Sigmoid colon (tissue), 7 donors: ENCODE data around the gene ZFC3H1. TPM values are rescaled to one million over a fixed set of nuclear protein-coding genes. Genes with fewer than 3 reads are reported as not detected.

Experiments used
- DNase-seq: peaks from one replicate; pipeline ENCODE4 v3.0.0-alpha.2; 2019
- H3K27ac ChIP-seq, 4 donors: fragments of 200-600 bp; sonication (generic); one replicate each; pipeline ENCODE4 v1.5.1; 2016 to 2019; ENCODE audit warnings: mild to moderate bottlenecking in 1 of 4
- H3K27me3 ChIP-seq, 3 donors: fragments of 200-600 bp; sonication (generic); one replicate each; pipeline ENCODE4 v1.5.1; 2019; ENCODE audit warnings: mild to moderate bottlenecking in 1 of 3
- H3K36me3 ChIP-seq, 4 donors: fragments of 200-600 bp; sonication (generic); one replicate each; pipeline ENCODE4 v1.5.1; 2016 to 2019
- H3K4me1 ChIP-seq, 4 donors: fragments of 200-600 bp; sonication (generic); one replicate each; pipeline ENCODE4 v1.5.1; 2017 to 2019
- H3K4me3 ChIP-seq, 4 donors: fragments of 200-600 bp; sonication (generic); one replicate each; pipeline ENCODE4 v1.5.1; 2017 to 2019; ENCODE audit warnings: mild to moderate bottlenecking in 2 of 4, moderate library complexity in 1 of 4
- H3K9me3 ChIP-seq, 4 donors: fragments of 200-600 bp in 3 of 4; sonication (generic) in 3 of 4; one replicate each; pipeline versions ENCODE4 v1.5.1 to v1.6.1; 2013 to 2019
- CTCF ChIP-seq, 4 experiments: fragments of 450-650 bp in 3 of 4; fragments of 200-600 bp in 1 of 4; IDR thresholded peaks; one replicate each; pipeline ENCODE4 v1.5.1; 2016 to 2019; ENCODE audit warnings: antibody characterized with exemption in 4 of 4, mild to moderate bottlenecking in 3 of 4, moderate library complexity in 2 of 4
- EP300 ChIP-seq, 4 donors: sonication (generic); formaldehyde crosslinking; IDR thresholded peaks; one replicate each; pipeline ENCODE4 v1.6.1; 2017; ENCODE audit warnings: antibody characterized with exemption in 4 of 4
- POLR2A ChIP-seq, 2 donors: fragments of 450-650 bp; IDR thresholded peaks; one replicate each; pipeline ENCODE4 v1.6.1; 2016; ENCODE audit warnings: antibody characterized with exemption in 2 of 2, mild to moderate bottlenecking in 2 of 2, moderate library complexity in 2 of 2
- POLR2AphosphoS5 ChIP-seq, 4 donors: sonication (generic); formaldehyde crosslinking; IDR thresholded peaks; one replicate each; pipeline ENCODE4 v1.6.1; 2017; ENCODE audit warnings: antibody characterized with exemption in 4 of 4
- WGBS, 2 donors: extraction: QIAGEN DNeasy Blood & Tissue Kit; methylation state at CpG; one replicate each; pipeline ENCODE4 v1.1.7; 2013; 5-methylcytosine and 5-hydroxymethylcytosine counted together
- intact Hi-C: fragments of 100-400 bp; cut with DNase I; formaldehyde crosslinking; loops from one replicate; pipeline ENCODE4 v1.15.1; 2023
- polyA plus RNA-seq, 3 donors: library from polyadenylated mRNA; stranded (reverse); fragments of 200-250 nt; gene quantifications; one replicate each; pipeline ENCODE4 v1.2.3, GENCODE V29; 2013
- total RNA-seq, 4 donors: library from RNA; depleted of rRNA; stranded (reverse); fragments of >200 nt; gene quantifications; one replicate each; pipeline ENCODE4 v1.1.0, GENCODE V29; 2016
- donor health status: healthy with polysubstance abuse.
- donor health status: Bipolar disorder and iron deficiency.
- donor health status: healthy.

Gene ZFC3H1
- total and polyA plus RNA-seq, 7 donors: 3.0 to 87.8 (median 38.7) TPM

- intact Hi-C loops: no loop called here
- H3K4me3 ChIP-seq: no peak overlapping the region
- DNase-seq: no peak
- peaks cover 7 to 67% (median 14%) of the 10 kb centered on the region in 4 donors for H3K36me3 ChIP-seq
- H3K27me3 ChIP-seq: no peaks in the 10 kb centered on the region
- no peak overlapping the region for H3K27ac ChIP-seq
- no peaks in the 10 kb centered on the region for H3K9me3 ChIP-seq
- peaks cover 0 to 38% (median 18%) of the 10 kb centered on the region in 4 donors for H3K4me1 ChIP-seq
- WGBS, 2 donors: 90 to 91% methylated on average over 1 of the region's 1 CpG
- no peak for TF ChIP-seq CTCF (IDR thresholded peaks at IDR 0.05)
- TF ChIP-seq POLR2A (IDR thresholded peaks at IDR 0.05): no peak
- no peak for TF ChIP-seq EP300 (IDR thresholded peaks at IDR 0.05)
- TF ChIP-seq POLR2AphosphoS5 (IDR thresholded peaks at IDR 0.05): no peak
These were observed 7.7 kb downstream of the ZFC3H1 start for GRCh38 chr12:71655907-71656306.

- H3K36me3 ChIP-seq: peaks cover 7 to 67% (median 14%) of the 10 kb centered on the region in 4 donors
- H3K9me3 ChIP-seq: no peaks in the 10 kb centered on the region
- 36 to 51% methylated on average over 1 of the region's 1 CpG for WGBS, 2 donors
- H3K27me3 ChIP-seq: no peaks in the 10 kb centered on the region
- TF ChIP-seq POLR2AphosphoS5 (IDR thresholded peaks at IDR 0.05): no peak
- no peak for TF ChIP-seq EP300 (IDR thresholded peaks at IDR 0.05)
- TF ChIP-seq CTCF (IDR thresholded peaks at IDR 0.05): no peak
- TF ChIP-seq POLR2A (IDR thresholded peaks at IDR 0.05): no peak
- no peak overlapping the region for H3K27ac ChIP-seq
- intact Hi-C loops: no loop called here
- no peak for DNase-seq
- H3K4me1 ChIP-seq: peaks cover 0 to 33% (median 14%) of the 10 kb centered on the region in 4 donors
- H3K4me3 ChIP-seq: no peak overlapping the region
These were observed 8.2 kb downstream of the ZFC3H1 start for GRCh38 chr12:71655495-71655894.

GRCh38 chr12:71654200-71654599 lies 9.4 kb downstream of the ZFC3H1 start:
- Histone ChIP-seq H3K4me3 (no peak overlapping the region), H3K27me3 (no peaks in the 10 kb centered on the region), H3K4me1 (peaks cover 0 to 25% (median 11%) of the 10 kb centered on the region in 4 donors), H3K27ac (no peak overlapping the region), H3K9me3 (no peaks in the 10 kb centered on the region), H3K36me3 (peaks cover 7 to 58% (median 10%) of the 10 kb centered on the region in 4 donors)
- intact Hi-C loops: no loop called here
- TF ChIP-seq POLR2AphosphoS5 (IDR thresholded peaks at IDR 0.05) (no peak), POLR2A (IDR thresholded peaks at IDR 0.05) (no peak), CTCF (IDR thresholded peaks at IDR 0.05) (no peak), EP300 (IDR thresholded peaks at IDR 0.05) (no peak)
- no peak for DNase-seq
- 78 to 99% methylated on average over 3 of the region's 3 CpGs for WGBS, 2 donors

- WGBS, 2 donors: 96 to 97% methylated on average over 2 of the region's 2 CpGs
- intact Hi-C loops: no loop called here
- H3K4me3 ChIP-seq: no peak overlapping the region
- no peak for DNase-seq
- H3K9me3 ChIP-seq: no peaks in the 10 kb centered on the region
- peaks cover 0 to 56% (median 5%) of the 10 kb centered on the region in 4 donors for H3K36me3 ChIP-seq
- TF ChIP-seq EP300 (IDR thresholded peaks at IDR 0.05) (no peak), POLR2A (IDR thresholded peaks at IDR 0.05) (no peak), POLR2AphosphoS5 (IDR thresholded peaks at IDR 0.05) (no peak), CTCF (IDR thresholded peaks at IDR 0.05) (no peak)
- no peak overlapping the region for H3K27ac ChIP-seq
- no peaks in the 10 kb centered on the region for H3K27me3 ChIP-seq
- H3K4me1 ChIP-seq: peaks cover 0 to 25% (median 11%) of the 10 kb centered on the region in 4 donors
These were observed 10.5 kb downstream of the ZFC3H1 start for GRCh38 chr12:71653137-71653536.

- peaks cover 0 to 26% (median 12%) of the 10 kb centered on the region in 4 donors for H3K4me1 ChIP-seq
- TF ChIP-seq EP300 (IDR thresholded peaks at IDR 0.05) (no peak), CTCF (IDR thresholded peaks at IDR 0.05) (no peak), POLR2AphosphoS5 (IDR thresholded peaks at IDR 0.05) (no peak), POLR2A (IDR thresholded peaks at IDR 0.05) (no peak)
- intact Hi-C loops: no loop called here
- no peaks in the 10 kb centered on the region for H3K27me3 ChIP-seq
- no peak overlapping the region for H3K4me3 ChIP-seq
- WGBS, 2 donors: 85 to 89% methylated on average over 1 of the region's 1 CpG
- H3K9me3 ChIP-seq: no peaks in the 10 kb centered on the region
- peaks cover 0 to 51% (median 3%) of the 10 kb centered on the region in 4 donors for H3K36me3 ChIP-seq
- H3K27ac ChIP-seq: no peak overlapping the region
- DNase-seq: no peak
These were observed 11.0 kb downstream of the ZFC3H1 start for GRCh38 chr12:71652656-71653055.
